H9 (cell line): ENCODE results near the gene CPD. TPM values are rescaled to one million over a fixed set of nuclear protein-coding genes. Genes with fewer than 3 reads are reported as not detected.

ENCODE experiments used
- DNase-seq: peaks from one replicate; pipeline ENCODE4 v3.0.0-alpha.2; 2017
- H2AFZ ChIP-seq: one replicate; pipeline ENCODE4 v1.6.1; 2013; ENCODE audit warnings: mild to moderate bottlenecking, low read length, control low read depth, moderate library complexity
- H2AK5ac ChIP-seq: 2 replicates; pipeline ENCODE4 v1.6.1; 2013; ENCODE audit warnings: low read length, control low read depth, mixed read lengths; ENCODE audit not compliant: insufficient read length
- H2BK120ac ChIP-seq: one replicate; pipeline ENCODE4 v1.6.1; 2013; ENCODE audit warnings: low read depth, mild to moderate bottlenecking, low read length, control low read depth, inconsistent platforms; ENCODE audit not compliant: poor library complexity, severe bottlenecking
- H2BK12ac ChIP-seq: 2 replicates; pipeline ENCODE4 v1.6.1; 2013; ENCODE audit warnings: low read length, control low read depth, mixed read lengths, low read depth; ENCODE audit not compliant: insufficient read length
- H2BK15ac ChIP-seq: 2 replicates; pipeline ENCODE4 v1.6.1; 2013; ENCODE audit warnings: low read depth, low read length, control low read depth
- H2BK20ac ChIP-seq: one replicate; pipeline ENCODE4 v1.6.1; 2013; ENCODE audit warnings: low read depth, mild to moderate bottlenecking, low read length, control low read depth, inconsistent platforms; ENCODE audit not compliant: poor library complexity, severe bottlenecking
- H2BK5ac ChIP-seq: 2 replicates; pipeline ENCODE4 v1.6.1; 2013; ENCODE audit warnings: low read length, control low read depth, mixed read lengths; ENCODE audit not compliant: insufficient read length
- H3K14ac ChIP-seq: 2 replicates; pipeline ENCODE4 v1.6.1; 2013; ENCODE audit warnings: low read length, control low read depth; ENCODE audit not compliant: insufficient read depth
- H3K18ac ChIP-seq: 2 replicates; pipeline ENCODE4 v1.6.1; 2013; ENCODE audit warnings: low read depth, mild to moderate bottlenecking, mixed read lengths, low read length, control low read depth; ENCODE audit not compliant: insufficient read length
- H3K23ac ChIP-seq: 2 replicates; pipeline ENCODE4 v1.6.1; 2013; ENCODE audit warnings: low read length, control low read depth, mixed read lengths, low read depth; ENCODE audit not compliant: insufficient read length
- H3K23me2 ChIP-seq: 2 replicates; pipeline ENCODE4 v1.6.1; 2013; ENCODE audit warnings: low read depth, mild to moderate bottlenecking, mixed read lengths, low read length, control low read depth; ENCODE audit not compliant: insufficient read length, poor library complexity, severe bottlenecking
- H3K27ac ChIP-seq: 2 replicates; pipeline ENCODE4 v1.5.1; 2013; ENCODE audit warnings: low read length, control low read depth, mixed read lengths, low read depth; ENCODE audit not compliant: insufficient read length
- H3K27me3 ChIP-seq: 2 replicates; pipeline ENCODE4 v1.6.1; 2013; ENCODE audit warnings: low read length, control low read depth, inconsistent platforms; ENCODE audit not compliant: insufficient read depth
- H3K4ac ChIP-seq: 2 replicates; pipeline ENCODE4 v1.6.1; 2013; ENCODE audit warnings: low read depth, mild to moderate bottlenecking, control low read depth, inconsistent platforms, low read length, moderate library complexity
- H3K4me1 ChIP-seq: 2 replicates; pipeline ENCODE4 v1.6.1; 2013; ENCODE audit warnings: low read length, control low read depth, inconsistent platforms; ENCODE audit not compliant: insufficient read depth
- H3K4me2 ChIP-seq: 2 replicates; pipeline ENCODE4 v1.6.1; 2013; ENCODE audit warnings: low read length, control low read depth, mixed read lengths; ENCODE audit not compliant: insufficient read length, insufficient read depth
- H3K56ac ChIP-seq: 2 replicates; pipeline ENCODE4 v1.6.1; 2013; ENCODE audit warnings: low read depth, mild to moderate bottlenecking, mixed read lengths, low read length, control low read depth; ENCODE audit not compliant: insufficient read length
- H3K79me1 ChIP-seq: 2 replicates; pipeline ENCODE4 v1.6.1; 2013; ENCODE audit warnings: low read depth, mild to moderate bottlenecking, moderate library complexity, low read length, control low read depth, inconsistent platforms; ENCODE audit not compliant: insufficient read depth, poor library complexity, severe bottlenecking
- H3K79me2 ChIP-seq: 2 replicates; pipeline ENCODE4 v1.6.1; 2013; ENCODE audit warnings: low read length, control low read depth, inconsistent platforms; ENCODE audit not compliant: insufficient read depth
- H3K9ac ChIP-seq: 2 replicates; pipeline ENCODE4 v1.6.1; 2013; ENCODE audit warnings: low read length, control low read depth, mixed read lengths; ENCODE audit not compliant: insufficient read length; ENCODE audit errors: extremely low read depth
- H3K9me3 ChIP-seq: one replicate; pipeline ENCODE4 v1.6.1; 2013; ENCODE audit warnings: low read depth, low read length, inconsistent platforms; ENCODE audit not compliant: control insufficient read depth
- H3T11ph ChIP-seq: one replicate; pipeline ENCODE4 v1.6.1; 2013; ENCODE audit warnings: mild to moderate bottlenecking, low read length, control low read depth, inconsistent platforms
- H4K20me1 ChIP-seq: one replicate; pipeline ENCODE4 v1.6.1; 2013; ENCODE audit not compliant: control insufficient read depth, insufficient read length, insufficient read depth
- H4K5ac ChIP-seq: 2 replicates; pipeline ENCODE4 v1.6.1; 2013; ENCODE audit warnings: low read depth, mild to moderate bottlenecking, mixed read lengths, low read length, control low read depth; ENCODE audit not compliant: insufficient read length
- H4K8ac ChIP-seq: replicated peaks from 2 replicates; pipeline ENCODE4 v1.6.1; 2013; ENCODE audit warnings: low read length, control low read depth, mixed read lengths, low read depth; ENCODE audit not compliant: insufficient read length
- H4K91ac ChIP-seq: 2 replicates; pipeline ENCODE4 v1.6.1; 2013; ENCODE audit warnings: low read depth, mild to moderate bottlenecking, moderate library complexity, mixed read lengths, low read length, control low read depth; ENCODE audit not compliant: insufficient read length
- H3K27ac Mint-ChIP-seq, 3 experiments: 2 replicates in 2 of 3; 3 replicates in 1 of 3; pipeline ENCODE4 v1.8.0; 2020 to 2021; ENCODE audit warnings: mixed read lengths in 3 of 3, mild to moderate bottlenecking in 1 of 3, moderate library complexity in 1 of 3
- H3K27me3 Mint-ChIP-seq: 2 replicates; pipeline ENCODE4 v1.8.0; 2021; ENCODE audit warnings: low read depth, mild to moderate bottlenecking, moderate library complexity, mixed read lengths
- H3K36me3 Mint-ChIP-seq, 3 experiments: 2 replicates in 2 of 3; 3 replicates in 1 of 3; pipeline ENCODE4 v1.8.0; 2020 to 2021; ENCODE audit warnings: low read depth in 3 of 3, mixed read lengths in 3 of 3; ENCODE audit not compliant: insufficient read depth in 1 of 3
- H3K4me1 Mint-ChIP-seq, 2 experiments: 2 replicates each; pipeline ENCODE4 v1.8.0; 2020; ENCODE audit warnings: mixed read lengths in 2 of 2
- H3K4me3 Mint-ChIP-seq, 2 experiments: 2 replicates in 1 of 2; 3 replicates in 1 of 2; pipeline ENCODE4 v1.8.0; 2020 to 2021; ENCODE audit warnings: mild to moderate bottlenecking in 2 of 2, mixed read lengths in 2 of 2, moderate library complexity in 1 of 2
- H3K9me3 Mint-ChIP-seq, 2 experiments: 2 replicates in 1 of 2; 3 replicates in 1 of 2; pipeline ENCODE4 v1.8.0; 2020; ENCODE audit warnings: mild to moderate bottlenecking in 2 of 2, mixed read lengths in 2 of 2, moderate library complexity in 1 of 2
- WGBS: extraction: QIAGEN DNeasy Blood & Tissue Kit; methylation state at CpG from one replicate; pipeline ENCODE4 v1.1.7; 2013; ENCODE audit warnings: missing lambda C conversion rate, low lambda C conversion rate, mixed read lengths; ENCODE audit not compliant: insufficient read length; ENCODE audit errors: extremely low coverage; 5-methylcytosine and 5-hydroxymethylcytosine counted together
- total RNA-seq: library from RNA; stranded (reverse); gene quantifications from 2 replicates; pipeline ENCODE4 v1.2.1, GENCODE V29; 2021
- TF ChIP-seq, protein P1 (sequence below): fragments of 200-600 bp; sonication (generic); conservative IDR thresholded peaks from 3 replicates; pipeline ENCODE4 v1.8.0; 2021; ENCODE audit warnings: antibody characterized with exemption, mild to moderate bottlenecking

Gene CPD
- total RNA-seq, 1 experiment from 2014 or later = 47.0 TPM

DNA sequence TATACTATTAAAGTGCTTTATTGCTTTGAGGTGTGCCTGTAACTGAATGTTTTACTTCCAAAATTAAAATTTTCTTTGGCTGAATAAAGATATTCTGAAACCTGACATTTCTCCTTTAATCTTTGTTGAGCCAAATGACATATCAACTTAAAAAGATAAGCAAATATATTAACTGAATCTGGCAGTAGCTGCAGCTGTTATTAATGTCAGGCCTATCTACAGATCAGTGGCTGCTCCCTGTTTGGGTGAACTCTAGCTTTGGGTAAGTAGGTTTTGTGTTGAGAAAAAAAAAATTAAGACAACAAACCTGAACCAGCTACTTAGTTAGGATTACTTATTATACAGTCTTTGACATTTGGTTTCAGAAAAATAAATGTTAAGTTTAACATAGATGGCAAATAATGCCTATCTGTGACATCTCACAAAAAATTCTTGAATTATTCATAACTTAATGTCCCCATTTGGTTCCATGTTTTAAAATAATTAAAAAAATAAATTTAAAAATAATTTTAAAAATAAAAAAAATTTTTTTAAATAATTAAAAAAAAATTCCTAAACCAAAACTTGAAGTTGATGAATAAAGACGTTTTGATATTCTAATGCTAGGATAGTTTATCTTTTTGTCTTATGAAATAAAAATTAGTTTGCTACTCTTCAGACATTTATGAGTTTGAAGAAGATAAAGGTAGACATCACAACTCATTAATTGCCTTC is 19.8 kb downstream of the CPD start:
- H3K4me3 Mint-ChIP-seq = no peak overlapping the region
- H3K23me2 ChIP-seq = no peaks in the 10 kb centered on the region
- no peak overlapping the region for H2AFZ ChIP-seq
- no peak overlapping the region for H3K23ac ChIP-seq
- H3K14ac ChIP-seq = no peak overlapping the region
- H4K91ac ChIP-seq = no peak overlapping the region
- no peak overlapping the region for H3K56ac ChIP-seq
- no peaks in the 10 kb centered on the region for H3K27me3 ChIP-seq
- peaks cover 0 to 9% (median 6%) of the 10 kb centered on the region in 3 experiments; a peak in 4 of 7 replicates for H3K36me3 Mint-ChIP-seq
- no peaks in the 10 kb centered on the region; a peak in 1 of 5 replicates for H3K9me3 Mint-ChIP-seq
- no CpG with 5 or more reads among the region's 1 CpG for WGBS
- H2BK20ac ChIP-seq = no peak overlapping the region
- no peak overlapping the region for H3T11ph ChIP-seq
- H3K9ac ChIP-seq = no peak overlapping the region
- H2BK15ac ChIP-seq = no peak overlapping the region
- H4K8ac ChIP-seq = no peak overlapping the region
- no peak overlapping the region for H3K27ac Mint-ChIP-seq
- TF ChIP-seq, protein P1, sequence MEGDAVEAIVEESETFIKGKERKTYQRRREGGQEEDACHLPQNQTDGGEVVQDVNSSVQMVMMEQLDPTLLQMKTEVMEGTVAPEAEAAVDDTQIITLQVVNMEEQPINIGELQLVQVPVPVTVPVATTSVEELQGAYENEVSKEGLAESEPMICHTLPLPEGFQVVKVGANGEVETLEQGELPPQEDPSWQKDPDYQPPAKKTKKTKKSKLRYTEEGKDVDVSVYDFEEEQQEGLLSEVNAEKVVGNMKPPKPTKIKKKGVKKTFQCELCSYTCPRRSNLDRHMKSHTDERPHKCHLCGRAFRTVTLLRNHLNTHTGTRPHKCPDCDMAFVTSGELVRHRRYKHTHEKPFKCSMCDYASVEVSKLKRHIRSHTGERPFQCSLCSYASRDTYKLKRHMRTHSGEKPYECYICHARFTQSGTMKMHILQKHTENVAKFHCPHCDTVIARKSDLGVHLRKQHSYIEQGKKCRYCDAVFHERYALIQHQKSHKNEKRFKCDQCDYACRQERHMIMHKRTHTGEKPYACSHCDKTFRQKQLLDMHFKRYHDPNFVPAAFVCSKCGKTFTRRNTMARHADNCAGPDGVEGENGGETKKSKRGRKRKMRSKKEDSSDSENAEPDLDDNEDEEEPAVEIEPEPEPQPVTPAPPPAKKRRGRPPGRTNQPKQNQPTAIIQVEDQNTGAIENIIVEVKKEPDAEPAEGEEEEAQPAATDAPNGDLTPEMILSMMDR = no peak
- H3K27me3 Mint-ChIP-seq = no peaks in the 10 kb centered on the region
- no peaks in the 10 kb centered on the region for H3K9me3 ChIP-seq
- no peaks in the 10 kb centered on the region for H3K4me1 ChIP-seq
- H3K79me2 ChIP-seq = no peaks in the 10 kb centered on the region
- no peak overlapping the region for H3K4ac ChIP-seq
- H3K18ac ChIP-seq = no peak overlapping the region
- H4K20me1 ChIP-seq = no peaks in the 10 kb centered on the region
- H4K5ac ChIP-seq = no peak overlapping the region
- H3K79me1 ChIP-seq = no peaks in the 10 kb centered on the region
- H3K27ac ChIP-seq = no peak overlapping the region
- H3K4me1 Mint-ChIP-seq = no peaks in the 10 kb centered on the region
- no peak overlapping the region for H3K4me2 ChIP-seq
- no peak for DNase-seq
- H2BK120ac ChIP-seq = no peak overlapping the region
- no peak overlapping the region for H2BK12ac ChIP-seq
- H2AK5ac ChIP-seq = no peak overlapping the region
- H2BK5ac ChIP-seq = no peak overlapping the region
